ENCODE results near the gene MRPS2.
"Not testable (repeated sequence)": the region's sequence is repeated elsewhere in the genome, so short reads cannot be mapped to it uniquely, and the experiment has no call there.

- TF ChIP-seq, protein P1, sequence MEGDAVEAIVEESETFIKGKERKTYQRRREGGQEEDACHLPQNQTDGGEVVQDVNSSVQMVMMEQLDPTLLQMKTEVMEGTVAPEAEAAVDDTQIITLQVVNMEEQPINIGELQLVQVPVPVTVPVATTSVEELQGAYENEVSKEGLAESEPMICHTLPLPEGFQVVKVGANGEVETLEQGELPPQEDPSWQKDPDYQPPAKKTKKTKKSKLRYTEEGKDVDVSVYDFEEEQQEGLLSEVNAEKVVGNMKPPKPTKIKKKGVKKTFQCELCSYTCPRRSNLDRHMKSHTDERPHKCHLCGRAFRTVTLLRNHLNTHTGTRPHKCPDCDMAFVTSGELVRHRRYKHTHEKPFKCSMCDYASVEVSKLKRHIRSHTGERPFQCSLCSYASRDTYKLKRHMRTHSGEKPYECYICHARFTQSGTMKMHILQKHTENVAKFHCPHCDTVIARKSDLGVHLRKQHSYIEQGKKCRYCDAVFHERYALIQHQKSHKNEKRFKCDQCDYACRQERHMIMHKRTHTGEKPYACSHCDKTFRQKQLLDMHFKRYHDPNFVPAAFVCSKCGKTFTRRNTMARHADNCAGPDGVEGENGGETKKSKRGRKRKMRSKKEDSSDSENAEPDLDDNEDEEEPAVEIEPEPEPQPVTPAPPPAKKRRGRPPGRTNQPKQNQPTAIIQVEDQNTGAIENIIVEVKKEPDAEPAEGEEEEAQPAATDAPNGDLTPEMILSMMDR (IDR thresholded peaks at IDR 0.05; ENCODE audit: poor library complexity), result not testable (repeated sequence)
- not testable (repeated sequence) for TF ChIP-seq EZH2 (IDR thresholded peaks at IDR 0.05; ENCODE audit: borderline replicate concordance)
Measured at GRCh38 chr9:135546792-135547617, 46.5 kb downstream of the MRPS2 start.
